Inferior parietal cortex (tissue), 1 donor: ENCODE results near the gene OMG.
"Not testable (repeated sequence)": the region's sequence is repeated elsewhere in the genome, so short reads cannot be mapped to it uniquely, and the experiment has no call there.

Experiments used
- DNase-seq: peaks from one replicate; pipeline ENCODE4 v3.0.0-alpha.2; 2016; ENCODE audit errors: extremely low spot score

OMG gene

DNA sequence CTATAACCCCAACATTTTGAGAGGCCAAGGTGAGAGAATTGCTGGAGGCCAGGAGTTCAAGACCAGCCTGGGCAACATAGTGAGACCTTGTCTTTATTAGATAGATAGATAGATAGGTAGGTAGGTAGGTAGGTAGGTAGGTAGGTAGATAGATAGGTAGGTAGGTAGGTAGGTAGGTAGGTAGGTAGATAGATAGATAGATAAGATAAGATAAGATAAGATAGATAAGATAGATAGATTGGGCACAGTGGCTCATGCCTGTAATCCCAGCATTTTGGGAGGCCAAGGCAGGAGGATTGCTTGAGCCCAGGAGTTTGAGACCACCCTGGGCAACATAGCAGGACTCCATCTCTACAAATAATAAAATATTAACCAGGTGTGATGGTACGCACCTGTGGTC lies 34.1 kb downstream of the OMG start:
- not testable (repeated sequence) for DNase-seq

DNA sequence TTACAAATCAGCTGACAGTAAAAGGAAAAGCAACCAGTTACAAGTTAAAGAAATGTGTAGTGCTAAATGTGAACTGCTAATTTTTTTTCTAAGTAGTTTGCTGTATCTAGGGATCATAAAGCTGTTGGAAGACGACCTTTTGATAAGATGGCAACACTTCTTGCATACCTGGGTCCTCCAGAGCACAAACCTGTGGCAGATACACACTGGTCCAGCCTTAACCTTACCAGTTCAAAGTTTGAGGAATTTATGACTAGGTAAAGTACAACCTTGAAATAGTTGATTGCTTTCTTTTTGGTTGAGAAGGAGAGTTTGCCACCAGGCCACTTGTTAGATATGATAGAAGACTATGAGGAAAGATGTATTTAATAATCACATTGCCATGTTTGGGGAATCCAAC lies 35.4 kb downstream of the OMG start:
- DNase-seq: no peak

DNA sequence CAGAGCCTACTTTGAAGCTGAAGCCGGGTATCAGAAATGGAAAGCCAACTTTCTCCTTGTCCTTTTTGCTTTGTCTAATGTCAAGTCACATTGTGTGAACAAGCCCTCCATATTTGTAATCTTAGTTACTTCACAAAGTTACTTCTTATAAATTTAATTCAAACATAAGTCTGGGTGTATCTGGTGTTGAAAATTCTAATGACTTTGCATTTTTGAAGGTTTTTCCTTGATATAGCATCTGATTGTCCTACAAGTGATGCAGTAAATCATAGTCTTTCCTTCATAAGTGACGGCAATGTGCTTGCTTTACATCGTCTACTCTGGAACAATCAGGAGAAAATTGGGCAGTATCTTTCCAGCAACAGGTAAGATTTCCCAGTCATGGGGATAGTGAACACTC lies 36.9 kb downstream of the OMG start:
- no peak for DNase-seq

- no peak for DNase-seq
Observed at GRCh38 chr17:31256936-31257335, 40.1 kb downstream of the OMG start.

- DNase-seq: no peak
Observed at GRCh38 chr17:31254654-31255053, 42.4 kb downstream of the OMG start.

- no peak for DNase-seq
Observed at GRCh38 chr17:31252741-31253140, 44.3 kb downstream of the OMG start.

DNA sequence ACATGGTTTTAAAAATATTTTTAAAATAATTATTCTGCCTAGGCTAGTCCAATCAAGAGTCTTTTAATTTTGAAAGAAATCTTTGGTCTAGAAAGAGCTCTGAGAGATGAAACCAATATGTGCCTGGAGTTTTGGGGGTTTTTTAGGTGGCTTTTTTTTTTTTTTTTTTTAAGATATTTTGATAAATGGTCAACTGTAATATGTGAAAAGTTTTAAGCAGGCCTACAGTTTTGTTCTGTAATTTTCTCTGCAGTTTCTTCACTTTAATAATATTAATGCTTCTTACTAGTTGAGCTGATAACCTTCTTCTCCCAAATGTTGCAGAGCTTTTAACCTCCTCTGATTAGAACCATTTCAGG lies 45.1 kb downstream of the OMG start:
- no peak for DNase-seq

DNA sequence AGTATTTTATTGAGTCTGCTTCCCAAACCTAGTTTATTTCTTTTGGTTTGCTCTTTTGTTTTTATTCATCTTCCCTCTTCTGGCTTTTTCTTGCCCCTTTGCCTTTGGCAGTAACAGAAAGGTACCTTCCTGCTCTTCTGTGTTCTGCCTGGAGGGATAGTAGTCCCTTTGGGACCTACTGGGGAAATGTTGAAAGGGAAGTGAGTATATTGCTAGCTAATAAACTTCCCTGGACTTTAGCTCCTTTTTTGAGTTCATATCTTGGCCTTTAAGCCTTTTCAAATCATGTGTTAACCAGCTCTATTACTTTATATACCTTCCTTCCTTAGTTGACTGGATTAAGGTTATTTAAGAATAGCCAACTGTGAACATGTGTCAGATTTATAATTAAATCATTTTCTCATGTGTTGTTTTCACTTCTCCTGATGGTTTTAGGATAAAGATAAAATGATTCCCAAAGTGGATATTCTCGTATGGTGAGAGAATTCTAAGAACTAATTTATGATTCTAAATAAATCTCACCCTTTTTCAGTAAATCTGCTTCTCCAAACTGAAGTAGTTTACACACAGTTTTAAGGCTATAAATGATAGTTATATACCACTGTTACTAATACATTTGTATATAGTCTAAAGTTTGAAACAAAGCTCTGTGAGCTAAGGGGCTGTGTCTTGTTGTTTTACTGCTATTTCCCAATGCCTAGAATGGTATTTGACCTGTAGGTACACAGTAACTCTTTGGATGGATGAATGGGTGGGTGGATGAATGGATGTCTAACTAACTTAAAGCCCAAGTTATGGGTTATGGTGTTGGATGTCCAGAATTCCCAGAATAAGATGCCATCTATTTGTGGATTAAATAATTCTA lies 45.7 kb downstream of the OMG start:
- peak; percentile 24 for DNase-seq

DNA sequence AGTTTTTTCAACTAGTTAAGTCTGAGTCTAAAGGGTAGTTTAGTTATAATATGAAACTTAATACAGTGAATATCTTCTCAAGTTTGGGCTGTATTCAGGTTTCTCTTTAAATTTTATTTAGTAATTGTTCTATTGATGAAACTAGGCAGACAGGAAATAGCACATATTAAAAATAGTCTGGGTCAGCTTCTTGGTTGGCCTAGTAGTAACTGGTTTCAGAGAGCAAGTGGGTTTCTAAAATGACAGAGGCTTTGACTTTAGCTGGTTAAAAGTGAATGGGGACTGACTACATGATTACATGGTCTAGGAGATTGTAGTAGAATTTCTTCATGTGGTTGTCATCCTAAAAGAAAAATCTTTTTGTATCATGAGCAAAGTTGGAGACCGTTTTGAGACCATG lies 46.8 kb downstream of the OMG start:
- DNase-seq: peak; percentile 17

GRCh38 chr17:31249835-31250141 lies 47.3 kb downstream of the OMG start:
- DNase-seq: peak; percentile 57

DNA sequence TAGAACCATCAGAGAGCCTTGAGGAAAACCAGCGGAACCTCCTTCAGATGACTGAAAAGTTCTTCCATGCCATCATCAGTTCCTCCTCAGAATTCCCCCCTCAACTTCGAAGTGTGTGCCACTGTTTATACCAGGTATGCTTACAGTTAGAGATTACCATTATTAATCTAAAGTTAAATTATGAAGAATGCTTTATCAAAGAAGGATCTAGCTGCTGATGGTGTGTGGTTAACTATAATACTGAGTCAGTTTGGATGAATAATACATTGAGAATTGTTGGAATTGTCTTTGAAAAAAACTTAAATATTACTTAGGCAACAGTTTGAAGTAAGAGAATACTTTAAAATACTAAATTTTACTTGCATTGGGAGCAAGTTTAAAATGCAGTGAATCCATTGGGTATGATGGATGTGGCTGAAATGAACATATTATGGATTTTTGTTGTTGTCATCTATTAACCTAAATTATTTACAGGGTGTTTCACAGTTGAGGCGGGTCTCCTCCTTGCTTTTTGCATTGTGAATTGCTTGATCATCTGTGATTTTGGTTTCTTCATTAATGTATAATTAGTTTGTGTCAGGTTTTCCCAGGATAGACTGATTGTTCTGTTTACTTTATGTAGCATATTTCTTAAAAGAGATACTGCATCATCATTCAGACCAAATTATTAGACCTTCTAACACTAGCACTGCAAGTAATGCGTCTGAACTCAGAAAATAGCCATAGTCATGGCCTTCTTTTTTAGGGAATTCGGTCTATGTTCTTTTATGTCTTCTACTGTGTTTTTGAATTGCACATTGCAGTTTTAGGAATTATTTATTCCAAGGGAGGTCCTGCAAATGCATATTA lies 47.8 kb downstream of the OMG start:
- DNase-seq: peak; percentile 48
